ENCODE results near the gene S100Z.
"Not testable (repeated sequence)": the region's sequence is repeated elsewhere in the genome, so short reads cannot be mapped to it uniquely, and the experiment has no call there.

S100Z gene

GRCh38 chr5:76849419-76850291 is at the start of gene S100Z:
Gene S100Z (plus strand): TSS chr5:76850014. CDS start chr5:76875360, 25,346 bp downstream.
- DNase-seq = no peak

GRCh38 chr5:76800579-76800978 is 49.2 kb upstream of the S100Z start:
- no peak for DNase-seq

GRCh38 chr5:76801159-76801802 is 48.5 kb upstream of the S100Z start:
- DNase-seq = no peak

- no peak for DNase-seq
Measured at GRCh38 chr5:76801803-76802195, 48.0 kb upstream of the S100Z start.

- no peak for DNase-seq
Measured at GRCh38 chr5:76804266-76804665, 45.5 kb upstream of the S100Z start.

- no peak for DNase-seq
Measured at GRCh38 chr5:76805821-76806505, 43.9 kb upstream of the S100Z start.

GRCh38 chr5:76807296-76807695 is 42.5 kb upstream of the S100Z start:
- DNase-seq = no peak

- no peak for DNase-seq
Measured at GRCh38 chr5:76808141-76808691, 41.6 kb upstream of the S100Z start.

- no peak for DNase-seq
Measured at GRCh38 chr5:76809141-76809540, 40.7 kb upstream of the S100Z start.

- no peak for DNase-seq
Measured at GRCh38 chr5:76810236-76810635, 39.6 kb upstream of the S100Z start.

- no peak for DNase-seq
Measured at GRCh38 chr5:76811214-76811613, 38.6 kb upstream of the S100Z start.

GRCh38 chr5:76812209-76812608 is 37.6 kb upstream of the S100Z start:
- DNase-seq = not testable (repeated sequence)

- no peak for DNase-seq
Measured at GRCh38 chr5:76813982-76814562, 35.7 kb upstream of the S100Z start.

GRCh38 chr5:76816110-76816831 is 33.5 kb upstream of the S100Z start:
- DNase-seq = no peak

- DNase-seq = no peak
Measured at GRCh38 chr5:76818844-76819831, 30.7 kb upstream of the S100Z start, which contains the start of gene F2RL1. Gene F2RL1 (plus strand): TSS chr5:76819030. CDS start chr5:76819183, 153 bp downstream.

GRCh38 chr5:76819851-76820525 is 29.8 kb upstream of the S100Z start:
- DNase-seq = no peak

- no peak for DNase-seq
Measured at GRCh38 chr5:76820526-76820890, 29.3 kb upstream of the S100Z start.

- DNase-seq = no peak
Measured at GRCh38 chr5:76821136-76821535, 28.7 kb upstream of the S100Z start.

GRCh38 chr5:76822105-76822731 is 27.6 kb upstream of the S100Z start:
- DNase-seq = not testable (repeated sequence)

GRCh38 chr5:76826416-76826815 is 23.4 kb upstream of the S100Z start:
- not testable (repeated sequence) for DNase-seq
